ENCODE data around the gene GTF2E1.

GTF2E1 gene

GRCh38 chr3:120798346-120798745, 55.8 kb downstream of the GTF2E1 start:
- DNase-seq (ENCODE audit: low read depth in 3 of 3): no peak

GRCh38 chr3:120800625-120801024, 58.1 kb downstream of the GTF2E1 start:
- DNase-seq (ENCODE audit: low read depth in 3 of 3): no peak

DNA sequence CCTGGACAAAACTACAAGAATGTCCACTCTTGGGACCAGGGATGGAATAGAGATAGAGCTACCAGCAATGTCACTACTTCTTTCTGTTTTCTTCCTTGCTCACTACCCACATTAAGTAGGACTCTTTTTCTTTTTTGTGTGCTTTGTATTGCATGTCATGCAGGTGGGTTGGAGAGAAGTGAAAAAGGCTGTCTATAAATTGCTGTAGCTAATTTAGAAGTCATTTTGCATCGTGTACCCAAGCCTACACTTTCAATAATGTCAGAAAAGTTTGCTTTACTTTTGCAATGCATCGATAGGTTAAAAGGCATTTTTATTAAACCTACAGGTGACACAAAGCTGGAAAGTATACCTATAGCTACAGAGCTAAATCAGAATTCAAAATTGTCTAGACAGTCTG, 58.9 kb downstream of the GTF2E1 start:
- no peak for DNase-seq (ENCODE audit: low read depth in 3 of 3)

GRCh38 chr3:120802916-120803315, 60.4 kb downstream of the GTF2E1 start:
- no peak for DNase-seq (ENCODE audit: low read depth in 3 of 3)

- no peak for DNase-seq (ENCODE audit: low read depth in 3 of 3)
Observed at GRCh38 chr3:120816728-120817127, 74.2 kb downstream of the GTF2E1 start.

DNA sequence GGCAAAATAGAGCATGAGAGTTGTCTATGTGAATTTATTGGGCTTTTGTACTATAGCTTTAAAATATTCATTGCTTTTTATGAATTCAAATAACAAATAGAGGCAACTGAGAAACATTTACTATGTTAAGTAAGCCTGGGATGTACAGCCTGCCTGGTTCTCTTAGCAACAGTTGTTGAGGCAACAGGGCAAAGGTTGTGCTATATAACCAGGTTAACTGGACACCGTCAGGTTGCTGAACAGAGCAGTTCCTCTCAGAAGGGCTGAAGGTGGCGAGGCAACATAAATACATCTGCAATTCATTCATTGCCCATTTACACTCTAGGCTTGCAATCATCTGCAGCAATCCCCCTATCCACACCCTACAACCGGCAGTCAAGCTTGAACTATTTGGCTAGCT, 78.2 kb downstream of the GTF2E1 start:
- DNase-seq (ENCODE audit: low read depth in 3 of 3): no peak

- DNase-seq (ENCODE audit: low read depth in 3 of 3): no peak
Observed at GRCh38 chr3:120821426-120821825, 78.9 kb downstream of the GTF2E1 start.

GRCh38 chr3:120823156-120823555, 80.6 kb downstream of the GTF2E1 start:
- DNase-seq (ENCODE audit: low read depth in 3 of 3): no peak

DNA sequence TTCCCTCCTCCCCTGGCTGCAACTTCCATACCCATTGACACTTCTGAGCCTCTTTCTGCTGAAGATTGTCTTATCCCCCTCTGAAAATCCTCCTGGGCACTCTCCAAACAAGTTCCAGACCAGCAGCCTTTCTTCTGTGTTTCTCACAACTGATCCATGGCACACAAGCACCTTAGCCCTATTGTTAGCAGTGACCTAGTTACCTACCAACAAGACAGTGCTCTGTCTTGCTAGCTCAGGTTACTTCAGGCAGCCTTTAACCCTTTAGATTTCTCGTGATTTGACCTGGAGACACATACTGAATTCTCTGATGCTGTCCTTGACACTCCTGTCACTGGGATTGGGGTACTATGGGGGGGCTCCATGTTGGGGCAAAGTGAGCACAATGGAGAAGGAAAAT, 82.1 kb downstream of the GTF2E1 start:
- no peak for DNase-seq (ENCODE audit: low read depth in 3 of 3)

- no peak for DNase-seq (ENCODE audit: low read depth in 3 of 3)
Observed at GRCh38 chr3:120828796-120829195, 86.3 kb downstream of the GTF2E1 start.

DNA sequence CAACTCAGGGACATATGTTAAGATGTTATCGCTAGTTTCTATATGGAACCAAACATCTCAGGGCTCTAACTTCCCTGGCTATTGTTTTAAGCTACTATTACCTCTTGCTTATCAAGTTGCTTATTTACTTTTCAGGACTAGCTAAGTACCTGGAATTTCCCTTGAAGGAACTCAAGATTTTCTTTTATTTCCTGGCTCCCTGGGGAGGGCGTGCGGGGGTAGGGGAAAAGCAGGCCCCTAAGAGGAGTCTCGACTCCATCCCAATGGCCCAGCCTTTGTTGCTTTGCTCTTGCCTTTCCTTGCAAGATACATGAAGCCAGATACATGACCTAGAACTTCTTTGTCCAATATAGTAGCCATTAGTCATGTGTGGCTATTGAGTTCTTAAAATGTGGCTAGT, 88.5 kb downstream of the GTF2E1 start:
- DNase-seq (ENCODE audit: low read depth in 3 of 3): no peak
